Measurements from ENCODE around the gene LYL1. TPM values are rescaled to one million over a fixed set of nuclear protein-coding genes. Genes with fewer than 3 reads are reported as not detected.

LYL1 gene
- total and polyA plus RNA-seq, 9 of the 15 experiments (the other 6 are each of a cell fraction or from before 2014, with no cell fraction given): 1.3 to 266 (median 34.0) TPM

GRCh38 chr19:13051557-13052165 is 51.0 kb downstream of the LYL1 start (continued):
- TF ChIP-seq CHD2 (IDR thresholded peaks at IDR 0.05; ENCODE audit: low read depth, low read length): no peak
- no peak for TF ChIP-seq ZNF134 (CRISPR knock-in tag; conservative IDR thresholded peaks at IDR 0.05)
- 0 out of 2 replicates have a peak, but pooled peaks have one; percentile 24 for TF ChIP-seq XRCC5 (IDR thresholded peaks at IDR 0.05; ENCODE audit: low read depth, low read length)
- no peak for TF ChIP-seq ZNF140 (CRISPR knock-in tag; IDR thresholded peaks at IDR 0.05)
- peak; percentile 60; the same call in 1 of the 2 replicates for TF ChIP-seq ZFX (CRISPR knock-in tag; IDR thresholded peaks at IDR 0.05)
- TF ChIP-seq MXD1 (CRISPR knock-in tag; IDR thresholded peaks at IDR 0.05; ENCODE audit: borderline replicate concordance, poor library complexity, severe bottlenecking): no peak
- TF ChIP-seq OTX1 (CRISPR knock-in tag; IDR thresholded peaks at IDR 0.05): no peak
- no peak for TF ChIP-seq THAP12 (CRISPR knock-in tag; IDR thresholded peaks at IDR 0.05)
- TF ChIP-seq POLR2AphosphoS2 (IDR thresholded peaks at IDR 0.05; ENCODE audit: low read length): no peak
- TF ChIP-seq ZBTB2 (IDR thresholded peaks at IDR 0.05): no peak
- no peak for TF ChIP-seq ZNF695 (CRISPR knock-in tag; IDR thresholded peaks at IDR 0.05)
- TF ChIP-seq SIN3B (IDR thresholded peaks at IDR 0.05; ENCODE audit: low read depth): no peak
- no peak for TF ChIP-seq ZNF408 (CRISPR knock-in tag; IDR thresholded peaks at IDR 0.05; ENCODE audit: low read depth)
- no peak for TF ChIP-seq ZNF224 (CRISPR knock-in tag; IDR thresholded peaks at IDR 0.05)
- TF ChIP-seq E4F1 (CRISPR knock-in tag; IDR thresholded peaks at IDR 0.05; ENCODE audit: borderline replicate concordance): no peak
- TF ChIP-seq, protein P1, sequence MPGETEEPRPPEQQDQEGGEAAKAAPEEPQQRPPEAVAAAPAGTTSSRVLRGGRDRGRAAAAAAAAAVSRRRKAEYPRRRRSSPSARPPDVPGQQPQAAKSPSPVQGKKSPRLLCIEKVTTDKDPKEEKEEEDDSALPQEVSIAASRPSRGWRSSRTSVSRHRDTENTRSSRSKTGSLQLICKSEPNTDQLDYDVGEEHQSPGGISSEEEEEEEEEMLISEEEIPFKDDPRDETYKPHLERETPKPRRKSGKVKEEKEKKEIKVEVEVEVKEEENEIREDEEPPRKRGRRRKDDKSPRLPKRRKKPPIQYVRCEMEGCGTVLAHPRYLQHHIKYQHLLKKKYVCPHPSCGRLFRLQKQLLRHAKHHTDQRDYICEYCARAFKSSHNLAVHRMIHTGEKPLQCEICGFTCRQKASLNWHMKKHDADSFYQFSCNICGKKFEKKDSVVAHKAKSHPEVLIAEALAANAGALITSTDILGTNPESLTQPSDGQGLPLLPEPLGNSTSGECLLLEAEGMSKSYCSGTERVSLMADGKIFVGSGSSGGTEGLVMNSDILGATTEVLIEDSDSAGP (CRISPR knock-in tag; IDR thresholded peaks at IDR 0.05): no peak

All from K562 (cell line).